ENCODE measurements around the gene DEGS2.

DEGS2 gene

DNA sequence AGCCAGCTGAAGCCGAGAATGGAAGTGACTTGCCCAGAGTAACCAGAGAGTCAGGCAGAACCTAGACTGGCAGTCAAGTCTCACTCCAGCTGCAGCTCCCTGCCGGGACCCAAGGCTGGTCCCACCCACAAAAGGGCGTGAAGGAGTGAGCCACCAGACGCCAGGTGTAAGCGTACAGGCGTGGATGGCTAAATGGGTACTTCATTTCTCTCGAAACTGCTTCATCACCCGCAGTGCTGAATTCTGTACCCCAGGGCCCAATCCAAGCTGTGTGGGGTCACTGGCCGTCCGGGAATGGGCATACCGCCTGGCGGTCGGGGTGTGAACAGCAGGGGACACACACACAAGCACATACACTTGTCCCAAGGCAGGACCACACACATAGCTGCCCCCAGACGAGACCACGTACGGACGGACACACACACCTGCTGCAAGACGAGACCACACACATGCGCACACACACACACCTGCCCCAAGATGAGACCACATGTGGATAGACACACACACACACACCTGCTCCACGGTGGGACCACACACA, 34.8 kb downstream of the DEGS2 start:
- DNase-seq (ENCODE audit: insufficient read length), result no peak
- no peak for TF ChIP-seq POLR2AphosphoS5 (IDR thresholded peaks at IDR 0.05; ENCODE audit: low read depth, low read length)
- TF ChIP-seq TAF1 (IDR thresholded peaks at IDR 0.05; ENCODE audit: borderline replicate concordance, low read depth, low read length), result no peak
- no peak for TF ChIP-seq POLR2A (IDR thresholded peaks at IDR 0.05; ENCODE audit: low read depth, low read length)
- FAIRE-seq, result no peak

DNA sequence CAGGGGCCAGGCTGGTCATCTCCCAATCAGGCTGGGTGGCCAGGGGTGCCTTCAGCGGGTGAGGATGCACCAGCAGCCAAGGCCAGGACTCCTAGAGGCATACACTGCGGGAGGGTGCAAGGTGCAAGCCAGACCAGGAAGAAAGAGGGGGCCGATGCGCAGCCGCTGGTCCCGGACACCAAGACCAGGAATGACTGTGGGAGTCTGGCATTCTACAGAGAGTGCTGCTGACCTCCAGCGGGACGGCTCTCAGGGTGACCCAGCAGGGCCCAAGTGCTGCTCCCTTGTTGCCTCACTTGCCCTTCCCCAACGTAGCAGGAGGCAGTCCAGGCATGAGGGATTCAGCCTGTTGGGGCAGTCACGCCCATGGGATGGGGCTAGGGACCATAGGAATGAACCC, 35.8 kb downstream of the DEGS2 start:
- DNase-seq (ENCODE audit: insufficient read length) (no peak), FAIRE-seq (no peak)
- TF ChIP-seq TAF1 (IDR thresholded peaks at IDR 0.05; ENCODE audit: borderline replicate concordance, low read depth, low read length) (no peak), POLR2AphosphoS5 (IDR thresholded peaks at IDR 0.05; ENCODE audit: low read depth, low read length) (no peak), POLR2A (IDR thresholded peaks at IDR 0.05; ENCODE audit: low read depth, low read length) (no peak)

DNA sequence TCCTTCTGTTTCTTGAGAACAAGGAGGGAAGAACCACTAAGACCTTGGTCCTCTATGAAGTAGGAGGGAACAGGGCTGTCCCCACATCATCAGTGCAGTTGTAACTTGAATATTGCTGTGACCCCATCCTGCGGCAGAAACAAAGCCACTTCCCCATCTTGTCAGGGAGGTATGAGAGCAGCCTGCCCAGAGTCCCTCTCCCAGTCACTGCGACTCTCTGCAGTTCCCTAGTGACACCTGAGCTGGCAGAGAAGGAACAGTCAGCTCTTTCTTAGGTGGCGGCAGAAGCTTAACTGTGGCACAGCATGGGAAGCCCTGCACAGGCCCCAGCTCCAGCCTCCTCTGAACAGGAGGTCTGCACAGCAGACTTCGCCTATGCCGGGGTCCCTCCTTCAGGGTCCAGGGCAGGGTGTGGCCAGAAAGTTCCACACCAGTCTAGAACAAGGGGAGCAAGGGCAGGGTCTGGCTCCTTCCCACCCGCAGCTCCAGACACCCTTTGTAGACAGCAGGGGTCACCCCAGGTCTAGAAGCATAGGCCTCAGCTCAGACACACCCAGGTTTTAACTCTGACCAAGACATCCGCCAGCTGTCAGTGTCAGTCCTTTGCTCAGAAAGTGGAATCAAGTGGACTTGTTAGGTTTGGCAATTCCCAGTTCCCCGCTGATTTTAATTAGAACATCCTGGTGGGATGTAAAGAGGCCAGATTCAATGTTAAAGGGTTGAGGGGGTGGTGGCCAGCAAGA, 36.8 kb downstream of the DEGS2 start:
- DNase-seq (ENCODE audit: insufficient read length), result no peak
- TF ChIP-seq TAF1 (IDR thresholded peaks at IDR 0.05; ENCODE audit: borderline replicate concordance, low read depth, low read length) (no peak), POLR2A (IDR thresholded peaks at IDR 0.05; ENCODE audit: low read depth, low read length) (no peak), POLR2AphosphoS5 (IDR thresholded peaks at IDR 0.05; ENCODE audit: low read depth, low read length) (no peak)
- FAIRE-seq, result no peak

DNA sequence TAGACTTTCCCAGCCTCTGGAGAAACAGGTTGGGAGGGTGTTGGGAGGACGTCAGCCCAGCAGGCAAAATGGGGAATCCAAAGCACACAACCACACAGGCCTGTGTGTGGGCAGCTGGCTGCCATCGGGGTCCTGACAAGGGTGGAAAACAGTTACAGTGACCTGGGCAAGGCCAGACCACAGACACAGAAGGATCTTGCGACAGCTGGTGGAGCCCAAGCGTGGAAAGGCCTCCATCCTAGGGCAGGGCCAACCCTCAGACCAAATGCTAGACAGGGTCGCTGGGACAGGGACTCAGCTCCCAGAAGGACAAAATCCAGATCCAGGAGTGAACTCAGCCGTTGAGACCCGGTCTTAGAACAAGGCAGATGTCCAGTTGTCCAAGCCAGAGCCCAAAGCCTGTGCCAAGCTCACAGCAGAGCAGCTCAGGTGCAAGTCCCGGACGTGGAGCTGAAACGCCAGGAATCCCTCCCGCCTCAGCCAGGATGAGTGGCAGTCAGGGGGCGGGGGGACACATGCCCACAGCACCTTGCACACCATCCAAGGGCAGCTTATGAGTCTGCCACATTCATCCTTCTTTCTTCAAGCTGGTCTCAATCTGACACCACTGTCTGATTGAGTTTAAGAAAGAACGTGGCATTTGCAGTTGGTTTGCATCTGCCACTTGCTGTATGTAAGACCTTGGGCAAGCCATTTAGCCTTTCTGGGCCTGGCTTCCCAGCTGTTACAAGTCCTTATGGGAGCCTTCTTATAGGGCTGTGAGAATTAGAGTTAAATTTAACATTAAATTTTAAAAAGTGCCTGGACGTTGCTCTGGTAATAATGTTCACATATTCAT, 37.6 kb downstream of the DEGS2 start:
- DNase-seq (ENCODE audit: insufficient read length), result no peak
- no peak for FAIRE-seq
- TF ChIP-seq TAF1 (IDR thresholded peaks at IDR 0.05; ENCODE audit: borderline replicate concordance, low read depth, low read length) (no peak), POLR2A (IDR thresholded peaks at IDR 0.05; ENCODE audit: low read depth, low read length) (no peak), POLR2AphosphoS5 (IDR thresholded peaks at IDR 0.05; ENCODE audit: low read depth, low read length) (no peak)

DNA sequence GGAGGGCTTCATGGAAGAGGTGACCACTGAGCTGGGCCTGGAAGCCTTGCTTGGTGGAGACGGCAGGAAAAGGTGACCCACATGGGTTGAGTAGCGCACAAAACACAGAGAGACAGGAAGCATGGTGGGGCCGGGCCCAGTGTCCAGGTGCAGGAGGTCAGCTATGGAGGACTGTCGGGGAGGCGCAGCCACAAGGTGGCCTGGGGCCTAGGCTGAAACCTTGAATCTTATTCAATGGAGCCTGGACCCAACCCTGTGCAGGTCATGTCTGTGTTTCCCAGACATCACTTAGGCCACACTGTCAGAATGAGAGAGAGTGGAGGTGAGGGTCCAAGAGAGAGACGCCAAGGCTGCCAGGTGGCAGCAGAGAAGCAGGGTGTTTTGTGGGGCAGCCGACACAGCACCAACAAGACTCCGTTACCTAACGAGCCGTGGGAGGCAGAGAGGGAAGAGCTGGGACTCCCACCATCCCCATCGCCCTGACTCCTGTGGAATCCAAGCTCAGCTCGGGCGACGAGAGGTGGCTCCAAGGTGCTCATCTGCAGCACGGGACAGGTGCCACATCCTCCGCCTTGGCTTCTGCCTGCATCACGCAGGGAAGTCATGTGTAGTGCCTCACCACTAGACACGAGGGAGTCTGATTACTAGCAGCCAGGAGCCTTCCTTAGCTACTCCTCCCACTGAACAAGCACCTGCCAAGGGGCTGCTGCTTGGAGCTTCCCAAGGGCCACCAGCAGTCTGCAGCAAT, 38.7 kb downstream of the DEGS2 start:
- no peak for DNase-seq (ENCODE audit: insufficient read length)
- no peak for FAIRE-seq
- TF ChIP-seq POLR2AphosphoS5 (IDR thresholded peaks at IDR 0.05; ENCODE audit: low read depth, low read length) (no peak), TAF1 (IDR thresholded peaks at IDR 0.05; ENCODE audit: borderline replicate concordance, low read depth, low read length) (no peak), POLR2A (IDR thresholded peaks at IDR 0.05; ENCODE audit: low read depth, low read length) (no peak)

DNA sequence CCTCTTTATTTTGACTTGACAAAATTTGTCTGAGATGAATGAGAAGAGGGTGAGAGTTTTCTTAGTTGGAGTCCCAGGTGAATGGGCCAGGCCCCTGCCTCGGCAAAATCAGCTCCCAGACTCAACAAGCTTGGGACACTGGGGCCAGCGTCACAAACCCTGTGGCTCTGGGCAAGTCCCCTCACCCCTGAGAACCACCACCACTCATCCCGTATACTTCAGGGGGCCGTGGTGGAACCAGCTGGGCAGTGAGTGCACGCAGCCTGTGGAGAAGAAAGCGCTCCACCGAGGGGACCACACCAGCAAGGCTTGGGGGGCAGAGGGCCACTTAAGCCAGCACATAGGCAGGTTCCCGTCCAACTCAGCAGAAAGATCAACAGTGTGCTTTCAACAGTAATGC, 40.2 kb downstream of the DEGS2 start:
- FAIRE-seq, result no peak
- no peak for TF ChIP-seq POLR2AphosphoS5 (IDR thresholded peaks at IDR 0.05; ENCODE audit: low read depth, low read length)
- DNase-seq (ENCODE audit: insufficient read length), result no peak

DNA sequence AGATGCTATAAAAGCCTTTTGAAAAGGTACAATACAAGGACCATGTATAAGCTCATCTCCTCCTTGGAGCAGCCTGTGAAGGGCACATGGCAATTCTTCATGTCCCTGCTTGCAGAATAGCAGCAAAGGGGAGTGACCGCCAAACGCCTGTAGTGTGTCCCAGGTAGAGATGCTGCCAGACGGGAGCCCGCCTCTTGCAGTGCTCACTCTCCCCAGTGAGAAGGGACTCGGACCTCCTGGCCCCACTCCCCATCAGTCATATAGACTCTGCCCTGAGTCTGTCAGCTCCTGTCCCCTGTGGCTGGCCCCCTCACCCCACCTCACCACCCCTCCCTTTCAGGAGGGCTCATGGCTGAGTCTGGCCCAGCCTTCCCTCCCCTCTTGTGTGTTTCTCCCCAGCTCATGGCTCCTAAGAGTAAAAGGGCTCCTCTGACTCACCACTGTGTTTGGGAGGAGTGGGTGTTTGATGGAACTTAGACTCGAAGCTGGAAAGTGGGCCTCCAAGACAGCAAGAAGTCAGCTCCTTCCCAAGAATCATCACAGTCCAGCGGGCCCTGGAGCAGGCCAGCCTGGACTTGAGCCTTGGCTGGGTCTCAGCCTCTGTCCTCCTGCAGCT, 40.9 kb downstream of the DEGS2 start:
- TF ChIP-seq POLR2A (IDR thresholded peaks at IDR 0.05; ENCODE audit: low read depth, low read length) (no peak), POLR2AphosphoS5 (IDR thresholded peaks at IDR 0.05; ENCODE audit: low read depth, low read length) (no peak), TAF1 (IDR thresholded peaks at IDR 0.05; ENCODE audit: borderline replicate concordance, low read depth, low read length) (no peak)
- FAIRE-seq (no peak), DNase-seq (ENCODE audit: insufficient read length) (no peak)

DNA sequence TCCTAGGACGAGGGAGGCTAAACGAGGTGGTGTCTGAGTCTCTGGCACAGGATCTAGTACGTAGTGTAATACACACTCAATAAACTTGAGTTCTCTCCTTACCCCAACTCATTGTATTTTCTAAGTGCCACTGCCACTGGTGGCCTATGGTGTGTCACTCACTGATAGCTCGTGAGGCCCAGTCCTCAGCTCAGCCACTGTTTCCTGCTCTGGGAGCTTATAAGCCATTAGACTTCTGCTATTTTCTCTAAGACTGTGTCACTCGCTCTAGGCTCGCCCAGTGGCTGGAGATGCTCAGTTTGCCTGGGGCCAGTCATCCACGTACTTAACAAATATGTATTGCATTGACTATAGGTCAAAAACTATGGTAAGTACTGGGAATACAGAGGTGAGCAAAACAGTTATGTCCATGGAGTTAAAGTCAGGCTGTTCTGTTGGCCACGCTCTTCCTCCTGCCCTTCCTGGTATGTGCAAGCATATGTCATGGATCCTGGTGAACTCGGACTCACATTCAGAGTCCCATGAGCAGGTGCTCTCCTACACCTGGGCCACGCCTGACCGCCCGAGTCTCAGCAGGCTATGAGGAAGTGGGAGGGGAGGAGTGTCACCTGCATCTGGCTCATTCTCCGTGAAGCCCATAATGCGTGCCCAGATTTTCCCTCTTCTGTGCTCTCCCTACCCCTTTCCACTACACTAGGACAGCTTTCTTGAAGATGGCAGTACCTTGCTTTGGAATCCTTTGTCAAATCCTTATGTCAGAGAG, 41.6 kb downstream of the DEGS2 start:
- no peak for TF ChIP-seq POLR2A (IDR thresholded peaks at IDR 0.05; ENCODE audit: low read depth, low read length)
- TF ChIP-seq TAF1 (IDR thresholded peaks at IDR 0.05; ENCODE audit: borderline replicate concordance, low read depth, low read length), result no peak
- no peak for TF ChIP-seq POLR2AphosphoS5 (IDR thresholded peaks at IDR 0.05; ENCODE audit: low read depth, low read length)
- DNase-seq (ENCODE audit: insufficient read length) (no peak), FAIRE-seq (no peak)

DNA sequence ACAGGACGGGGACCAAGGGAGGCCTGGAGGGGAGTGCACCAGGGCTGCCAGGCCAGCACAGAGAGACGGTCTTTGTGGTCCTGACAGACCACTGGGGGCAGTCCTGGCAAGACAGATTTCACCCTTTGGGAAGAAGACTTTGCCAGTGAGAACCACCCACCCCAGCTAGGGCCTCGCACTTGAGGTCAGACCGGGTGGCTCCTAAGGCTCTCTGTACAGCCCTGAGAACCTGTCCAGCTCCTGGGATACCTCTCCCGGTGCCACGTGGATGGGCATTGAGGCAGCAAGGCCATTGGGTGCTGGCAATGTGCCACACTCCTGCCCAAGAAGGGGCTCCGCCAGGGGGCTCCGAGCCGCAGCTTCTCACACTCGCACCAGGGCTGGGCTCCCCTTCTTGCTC, 42.4 kb downstream of the DEGS2 start:
- no peak for FAIRE-seq
- no peak for DNase-seq (ENCODE audit: insufficient read length)
- TF ChIP-seq POLR2AphosphoS5 (IDR thresholded peaks at IDR 0.05; ENCODE audit: low read depth, low read length) (no peak), TAF1 (IDR thresholded peaks at IDR 0.05; ENCODE audit: borderline replicate concordance, low read depth, low read length) (no peak), POLR2A (IDR thresholded peaks at IDR 0.05; ENCODE audit: low read depth, low read length) (no peak)

DNA sequence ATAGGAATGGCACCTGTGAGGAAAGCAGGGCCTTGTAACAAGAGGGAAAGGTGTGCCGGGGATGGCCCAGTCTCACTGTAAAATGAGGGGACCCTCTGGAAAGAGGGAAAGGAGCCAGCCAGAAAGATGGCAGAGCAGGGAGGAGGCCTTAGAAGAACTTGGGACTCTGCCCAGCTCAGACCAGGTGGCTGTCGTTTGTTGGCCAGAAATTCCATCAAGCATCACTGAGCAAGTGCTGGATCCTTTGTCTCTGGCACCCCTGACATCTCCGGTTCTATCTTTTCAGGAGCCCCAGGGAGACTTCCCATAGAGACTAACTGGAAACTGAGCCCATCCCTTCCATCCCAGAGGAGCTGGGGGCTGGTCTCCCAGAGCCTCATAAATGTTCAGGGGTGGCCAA, 43.3 kb downstream of the DEGS2 start:
- TF ChIP-seq POLR2AphosphoS5 (IDR thresholded peaks at IDR 0.05; ENCODE audit: low read depth, low read length), result no peak
- TF ChIP-seq TAF1 (IDR thresholded peaks at IDR 0.05; ENCODE audit: borderline replicate concordance, low read depth, low read length), result no peak
- TF ChIP-seq POLR2A (IDR thresholded peaks at IDR 0.05; ENCODE audit: low read depth, low read length), result no peak
- DNase-seq (ENCODE audit: insufficient read length) (no peak), FAIRE-seq (no peak)

Data from GM12892 (cell line).